ENCODE measurements around the gene PKMYT1. TPM values are rescaled to one million over a fixed set of nuclear protein-coding genes. Genes with fewer than 3 reads are reported as not detected.

PKMYT1 gene
- polyA plus RNA-seq, 1 donor (not counting 4 experiments of a cell fraction or from before 2014, with no cell fraction given), result 6.9 TPM

DNA sequence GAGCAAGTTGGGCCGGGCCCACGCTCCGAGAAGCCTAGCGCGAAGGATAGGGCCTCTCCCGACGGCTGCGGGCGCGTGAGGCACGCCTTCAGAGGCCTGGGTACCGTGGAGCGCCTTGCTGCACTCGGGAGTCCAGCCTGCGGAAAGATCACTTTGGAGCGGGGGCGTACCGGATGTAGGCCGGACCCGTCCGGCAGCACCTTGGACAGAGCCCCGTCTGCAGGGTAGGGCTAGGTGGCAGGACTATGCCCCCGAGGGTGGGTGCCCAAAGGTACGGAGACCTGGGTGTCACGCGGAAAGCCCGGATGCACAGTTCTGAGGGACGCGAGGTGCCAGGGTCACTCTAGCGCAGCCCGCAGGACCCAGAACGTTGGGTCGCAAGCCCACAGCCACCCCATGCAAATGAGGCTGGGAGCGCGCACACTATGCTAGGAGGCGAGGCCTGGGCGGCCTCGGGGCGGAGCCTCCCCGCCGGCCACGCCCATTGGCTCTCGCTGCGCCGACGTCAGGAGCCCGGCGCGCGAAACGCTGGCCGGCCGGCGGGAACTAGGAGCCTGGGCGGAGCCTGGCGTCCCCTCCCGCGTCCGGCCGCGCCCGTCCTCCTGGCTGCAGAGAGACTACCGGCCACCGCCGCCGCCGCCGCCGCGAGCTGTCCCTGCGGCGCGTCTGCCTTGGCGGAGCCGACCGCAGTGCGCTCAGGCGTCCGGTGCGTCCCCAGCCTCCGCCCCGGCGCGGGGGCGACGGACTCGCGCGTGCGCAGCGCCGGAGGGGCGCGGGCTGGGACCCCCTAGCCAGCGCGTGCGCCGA, 11.3 kb downstream of the PKMYT1 start, which contains the start of gene PAQR4:
PAQR4 (plus strand) TSS at position 611 of the 807 bp plus-strand sequence. CDS start 327 bp downstream, outside the sequence.
- DNase-seq (ENCODE audit: low read depth, low spot score) (no peak), FAIRE-seq (no peak)
- peaks cover 24% of the 10 kb centered on the region for H3K4me1 ChIP-seq (ENCODE audit: control insufficient read depth, extremely low read depth, insufficient read depth, low read length)
- no peak for TF ChIP-seq EZH2 (IDR thresholded peaks at IDR 0.05; ENCODE audit: low read length)
- TF ChIP-seq, protein P1, sequence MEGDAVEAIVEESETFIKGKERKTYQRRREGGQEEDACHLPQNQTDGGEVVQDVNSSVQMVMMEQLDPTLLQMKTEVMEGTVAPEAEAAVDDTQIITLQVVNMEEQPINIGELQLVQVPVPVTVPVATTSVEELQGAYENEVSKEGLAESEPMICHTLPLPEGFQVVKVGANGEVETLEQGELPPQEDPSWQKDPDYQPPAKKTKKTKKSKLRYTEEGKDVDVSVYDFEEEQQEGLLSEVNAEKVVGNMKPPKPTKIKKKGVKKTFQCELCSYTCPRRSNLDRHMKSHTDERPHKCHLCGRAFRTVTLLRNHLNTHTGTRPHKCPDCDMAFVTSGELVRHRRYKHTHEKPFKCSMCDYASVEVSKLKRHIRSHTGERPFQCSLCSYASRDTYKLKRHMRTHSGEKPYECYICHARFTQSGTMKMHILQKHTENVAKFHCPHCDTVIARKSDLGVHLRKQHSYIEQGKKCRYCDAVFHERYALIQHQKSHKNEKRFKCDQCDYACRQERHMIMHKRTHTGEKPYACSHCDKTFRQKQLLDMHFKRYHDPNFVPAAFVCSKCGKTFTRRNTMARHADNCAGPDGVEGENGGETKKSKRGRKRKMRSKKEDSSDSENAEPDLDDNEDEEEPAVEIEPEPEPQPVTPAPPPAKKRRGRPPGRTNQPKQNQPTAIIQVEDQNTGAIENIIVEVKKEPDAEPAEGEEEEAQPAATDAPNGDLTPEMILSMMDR (optimal IDR thresholded peaks at IDR 0.05 in 1 of 3, IDR thresholded peaks at IDR 0.05 in 1 of 3, conservative IDR thresholded peaks at IDR 0.05 in 1 of 3; ENCODE audit: extremely low read depth in 1 of 3, insufficient read depth in 2 of 3, low read length in 3 of 3), result no peak
- peaks cover 2% of the 10 kb centered on the region for H3K9me1 ChIP-seq (ENCODE audit: control insufficient read depth, extremely low read depth, insufficient read depth, low read length)
- H3K36me3 ChIP-seq (ENCODE audit: control insufficient read depth in 2 of 2, extremely low read depth in 1 of 2, insufficient read depth in 2 of 2, low read length in 2 of 2), result peaks cover 0 to 8% of the 10 kb centered on the region in 2 experiments
- peak within 1 kb of the TSS; percentile 70 to 78 (median 72) for H3K4me3 ChIP-seq (ENCODE audit: control insufficient read depth in 2 of 3, extremely low read depth in 1 of 3, insufficient read depth in 2 of 3, low read depth in 1 of 3, low read length in 3 of 3)
- H2AFZ ChIP-seq (ENCODE audit: control insufficient read depth, low read length), result peak within 1 kb of the TSS; percentile 65
- H3K9ac ChIP-seq (ENCODE audit: control insufficient read depth, extremely low read depth, insufficient read depth, low read length), result peak within 1 kb of the TSS; percentile 70
- H4K20me1 ChIP-seq (ENCODE audit: control insufficient read depth, extremely low read depth, insufficient read depth, low read length), result peaks cover 9% of the 10 kb centered on the region
- H3K79me2 ChIP-seq (ENCODE audit: control insufficient read depth, insufficient read depth, low read length), result peaks cover 11% of the 10 kb centered on the region
- H3K27ac ChIP-seq (ENCODE audit: control insufficient read depth, insufficient read depth, low read length), result peak within 1 kb of the TSS; percentile 45
- H3K27me3 ChIP-seq (ENCODE audit: control insufficient read depth, extremely low read depth, insufficient read depth, low read length), result no peaks in the 10 kb centered on the region
- dilution Hi-C loops (cut with MboI; ENCODE audit: extremely low pct_ligation_motif_present, low sequenced_read_pairs), result no loop called here
- no peaks in the 10 kb centered on the region for H3K9me3 ChIP-seq (ENCODE audit: control insufficient read depth, low read depth, low read length)
- H3K4me2 ChIP-seq (ENCODE audit: control insufficient read depth, extremely low read depth, insufficient read depth, low read depth, low read length), result peak within 1 kb of the TSS; percentile 85

DNA sequence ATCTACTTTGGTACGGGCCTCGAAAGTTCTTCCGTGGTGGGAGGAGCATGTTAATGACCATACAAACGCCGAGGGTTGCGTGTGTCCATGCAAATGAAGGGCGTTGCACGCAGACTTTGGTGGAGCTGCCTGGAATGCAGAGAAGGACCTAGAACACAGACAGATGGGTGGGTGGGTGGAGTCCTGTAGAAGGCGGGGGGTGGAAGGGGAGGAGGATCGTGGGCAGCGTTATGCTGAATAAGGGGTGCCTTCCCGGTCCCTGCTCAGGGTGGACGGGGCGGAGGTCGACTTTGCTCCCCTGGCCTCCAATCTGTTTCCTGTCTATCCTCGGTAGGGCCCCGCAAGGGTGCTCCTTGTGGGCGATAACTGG, 11.9 kb downstream of the PKMYT1 start:
- dilution Hi-C loops (cut with MboI; ENCODE audit: extremely low pct_ligation_motif_present, low sequenced_read_pairs), result no loop called here
- H3K27ac ChIP-seq (ENCODE audit: control insufficient read depth, insufficient read depth, low read length), result no peak overlapping the region
- DNase-seq (ENCODE audit: low read depth, low spot score), result no peak

More for the DNA sequence above, 11.9 kb downstream of the PKMYT1 start:
- Histone ChIP-seq H3K79me2 (ENCODE audit: control insufficient read depth, insufficient read depth, low read length) (peaks cover 11% of the 10 kb centered on the region), H3K4me3 (ENCODE audit: control insufficient read depth in 2 of 3, extremely low read depth in 1 of 3, insufficient read depth in 2 of 3, low read depth in 1 of 3, low read length in 3 of 3) (peak overlapping the region in 1 of 3 experiments; percentile 72), H3K27me3 (ENCODE audit: control insufficient read depth, extremely low read depth, insufficient read depth, low read length) (no peaks in the 10 kb centered on the region), H3K4me1 (ENCODE audit: control insufficient read depth, extremely low read depth, insufficient read depth, low read length) (peaks cover 24% of the 10 kb centered on the region), H4K20me1 (ENCODE audit: control insufficient read depth, extremely low read depth, insufficient read depth, low read length) (peaks cover 9% of the 10 kb centered on the region), H3K9ac (ENCODE audit: control insufficient read depth, extremely low read depth, insufficient read depth, low read length) (no peak overlapping the region), H3K9me3 (ENCODE audit: control insufficient read depth, low read depth, low read length) (no peaks in the 10 kb centered on the region), H2AFZ (ENCODE audit: control insufficient read depth, low read length) (no peak overlapping the region), H3K36me3 (ENCODE audit: control insufficient read depth in 2 of 2, extremely low read depth in 1 of 2, insufficient read depth in 2 of 2, low read length in 2 of 2) (peaks cover 0 to 6% of the 10 kb centered on the region in 2 experiments), H3K4me2 (ENCODE audit: control insufficient read depth, extremely low read depth, insufficient read depth, low read depth, low read length) (peak overlapping the region; percentile 85), H3K9me1 (ENCODE audit: control insufficient read depth, extremely low read depth, insufficient read depth, low read length) (peaks cover 2% of the 10 kb centered on the region)
- FAIRE-seq, result no peak
- TF ChIP-seq EZH2 (IDR thresholded peaks at IDR 0.05; ENCODE audit: low read length), result no peak
- TF ChIP-seq, protein P1 (optimal IDR thresholded peaks at IDR 0.05 in 1 of 3, IDR thresholded peaks at IDR 0.05 in 1 of 3, conservative IDR thresholded peaks at IDR 0.05 in 1 of 3; ENCODE audit: extremely low read depth in 1 of 3, insufficient read depth in 2 of 3, low read length in 3 of 3), result no peak
